Measurements from ENCODE around the gene ARFGAP3. TPM values are rescaled to one million over a fixed set of nuclear protein-coding genes. Genes with fewer than 3 reads are reported as not detected.

The ARFGAP3 gene
- total RNA-seq, 2 experiments from 2014 or later: 19.5 to 21.4 TPM

DNA sequence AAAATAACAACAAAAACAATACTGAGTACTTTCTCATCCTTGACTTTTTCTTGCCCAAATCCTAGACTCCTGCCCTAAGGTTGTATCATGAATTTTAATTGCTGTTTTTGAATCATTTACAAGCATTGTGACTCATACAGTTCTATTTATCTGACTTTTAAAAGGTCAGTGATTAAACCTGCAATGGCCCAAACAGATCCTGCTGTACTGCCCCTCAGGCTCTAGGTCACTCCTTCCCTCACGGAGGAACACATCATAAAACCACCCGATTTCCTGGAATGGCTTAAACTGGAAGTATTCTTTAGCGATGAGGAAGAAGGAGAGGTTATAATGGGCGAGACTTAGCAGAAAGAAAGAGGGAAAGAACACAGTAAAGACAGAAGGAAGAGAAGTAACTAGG, 12.3 kb downstream of the ARFGAP3 start:
- Mint-ChIP-seq H3K27ac (no peak overlapping the region), H3K4me3 (no peak overlapping the region), H3K27me3 (no peaks in the 10 kb centered on the region), H3K36me3 (ENCODE audit: low read depth) (peaks cover 66% of the 10 kb centered on the region), H3K4me1 (ENCODE audit: low read depth) (peaks cover 11% of the 10 kb centered on the region), H3K9me3 (no peaks in the 10 kb centered on the region)
- Histone ChIP-seq H3K36me3 (ENCODE audit: insufficient read depth, low read length) (peaks cover 30% of the 10 kb centered on the region), H3K4me1 (ENCODE audit: insufficient read depth, low read length) (peaks cover 4% of the 10 kb centered on the region), H3K4me3 (ENCODE audit: low read length) (no peak overlapping the region), H3K27ac (ENCODE audit: low read depth in 1 of 2, low read length in 2 of 2) (no peak overlapping the region), H3K9me3 (ENCODE audit: control insufficient read depth in 1 of 2, insufficient read depth in 1 of 2, low read length in 2 of 2) (no peaks in the 10 kb centered on the region), H3K27me3 (ENCODE audit: control insufficient read depth in 1 of 2, insufficient read depth in 2 of 2, low read length in 2 of 2) (no peaks in the 10 kb centered on the region)
- intact Hi-C loops (cut with DNase I, micrococcal nuclease): no loop called here
- no peak for ATAC-seq (ENCODE audit: poor library complexity)
- TF ChIP-seq, protein P1, sequence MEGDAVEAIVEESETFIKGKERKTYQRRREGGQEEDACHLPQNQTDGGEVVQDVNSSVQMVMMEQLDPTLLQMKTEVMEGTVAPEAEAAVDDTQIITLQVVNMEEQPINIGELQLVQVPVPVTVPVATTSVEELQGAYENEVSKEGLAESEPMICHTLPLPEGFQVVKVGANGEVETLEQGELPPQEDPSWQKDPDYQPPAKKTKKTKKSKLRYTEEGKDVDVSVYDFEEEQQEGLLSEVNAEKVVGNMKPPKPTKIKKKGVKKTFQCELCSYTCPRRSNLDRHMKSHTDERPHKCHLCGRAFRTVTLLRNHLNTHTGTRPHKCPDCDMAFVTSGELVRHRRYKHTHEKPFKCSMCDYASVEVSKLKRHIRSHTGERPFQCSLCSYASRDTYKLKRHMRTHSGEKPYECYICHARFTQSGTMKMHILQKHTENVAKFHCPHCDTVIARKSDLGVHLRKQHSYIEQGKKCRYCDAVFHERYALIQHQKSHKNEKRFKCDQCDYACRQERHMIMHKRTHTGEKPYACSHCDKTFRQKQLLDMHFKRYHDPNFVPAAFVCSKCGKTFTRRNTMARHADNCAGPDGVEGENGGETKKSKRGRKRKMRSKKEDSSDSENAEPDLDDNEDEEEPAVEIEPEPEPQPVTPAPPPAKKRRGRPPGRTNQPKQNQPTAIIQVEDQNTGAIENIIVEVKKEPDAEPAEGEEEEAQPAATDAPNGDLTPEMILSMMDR (IDR thresholded peaks at IDR 0.05): no peak
- DNase-seq: no peak
- ChIA-PET POLR2A (no interaction called here), CTCF (interaction anchor here (0.6 to 0.7 kb wide), 2 partner anchors 17 to 54 kb away, joined by 3 read pairs; no protein-coding TSS in a partner anchor)

DNA sequence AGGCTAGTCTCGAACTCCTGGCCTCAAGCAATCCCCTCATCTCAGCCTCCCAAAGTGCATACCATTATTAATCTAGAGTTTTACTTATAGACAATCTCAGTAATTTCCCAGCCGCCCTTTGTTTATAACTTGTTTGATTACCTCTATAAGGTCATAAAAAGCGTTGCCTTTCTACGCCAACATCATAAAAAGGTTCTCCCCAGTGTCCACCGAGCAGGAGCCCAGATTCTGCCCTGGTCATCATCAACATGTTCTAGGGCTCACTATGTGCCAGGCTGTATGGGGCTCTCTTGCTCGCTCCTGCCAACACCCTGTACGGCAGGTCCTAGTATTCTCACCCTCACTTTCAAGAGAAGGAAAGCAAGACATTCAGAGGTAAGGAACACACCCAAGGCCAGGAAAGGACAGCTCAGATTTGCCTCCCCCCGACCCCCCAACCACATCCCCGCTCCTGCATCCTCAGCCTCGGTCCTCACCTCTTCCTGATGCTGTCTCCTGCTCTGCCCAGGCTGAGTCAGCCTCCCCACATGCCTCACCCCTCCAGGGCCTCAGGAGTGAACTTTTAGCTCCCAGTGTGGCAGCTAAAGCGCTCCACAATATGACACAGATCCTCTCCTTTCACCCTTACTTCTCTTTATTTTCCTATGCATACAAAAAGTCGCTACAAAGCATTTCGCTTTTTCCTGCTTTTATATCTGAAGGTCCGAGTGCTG, 14.3 kb downstream of the ARFGAP3 start:
- intact Hi-C loops (cut with DNase I, micrococcal nuclease): no loop called here
- no peak overlapping the region for H3K27ac Mint-ChIP-seq
- peaks cover 70% of the 10 kb centered on the region for H3K36me3 Mint-ChIP-seq (ENCODE audit: low read depth)
- no peaks in the 10 kb centered on the region for H3K27me3 Mint-ChIP-seq
- Histone ChIP-seq H3K27ac (ENCODE audit: low read depth in 1 of 2, low read length in 2 of 2) (no peak overlapping the region), H3K36me3 (ENCODE audit: insufficient read depth, low read length) (peaks cover 34% of the 10 kb centered on the region), H3K27me3 (ENCODE audit: control insufficient read depth in 1 of 2, insufficient read depth in 2 of 2, low read length in 2 of 2) (no peaks in the 10 kb centered on the region), H3K9me3 (ENCODE audit: control insufficient read depth in 1 of 2, insufficient read depth in 1 of 2, low read length in 2 of 2) (no peaks in the 10 kb centered on the region), H3K4me1 (ENCODE audit: insufficient read depth, low read length) (peaks cover 4% of the 10 kb centered on the region), H3K4me3 (ENCODE audit: low read length) (no peak overlapping the region)
- ChIA-PET POLR2A (no interaction called here), CTCF (no interaction called here)
- H3K4me1 Mint-ChIP-seq (ENCODE audit: low read depth): peaks cover 11% of the 10 kb centered on the region
- H3K9me3 Mint-ChIP-seq: no peaks in the 10 kb centered on the region
- DNase-seq (no peak), ATAC-seq (ENCODE audit: poor library complexity) (no peak)
- H3K4me3 Mint-ChIP-seq: no peak overlapping the region
- TF ChIP-seq, protein P1 (IDR thresholded peaks at IDR 0.05): no peak

DNA sequence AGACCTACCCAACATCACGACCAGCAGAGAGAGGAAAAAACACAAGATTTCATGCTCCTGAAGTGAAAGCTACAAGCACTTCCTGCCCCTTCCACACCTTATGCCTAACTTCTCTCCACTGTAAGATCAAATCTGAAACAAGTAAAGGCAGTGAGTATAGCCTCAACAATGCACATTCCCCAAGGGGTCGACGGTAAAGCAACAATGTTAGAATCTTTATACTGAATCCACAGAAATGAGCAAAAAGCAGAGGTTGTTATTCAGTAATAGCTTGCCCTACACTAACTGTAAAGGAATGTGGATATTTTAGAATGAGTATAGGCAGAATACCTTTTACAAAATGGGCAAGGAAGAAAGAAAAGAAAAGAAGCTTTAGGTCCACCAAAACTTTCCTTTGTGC, 15.6 kb downstream of the ARFGAP3 start:
- H3K4me1 Mint-ChIP-seq (ENCODE audit: low read depth): peaks cover 11% of the 10 kb centered on the region
- CTCF ChIA-PET: interaction anchor here (1.8 kb wide), 1 partner anchor 26 kb away, joined by 5 read pairs; no protein-coding TSS in a partner anchor
- no peaks in the 10 kb centered on the region for H3K9me3 Mint-ChIP-seq
- Histone ChIP-seq H3K27me3 (ENCODE audit: control insufficient read depth in 1 of 2, insufficient read depth in 2 of 2, low read length in 2 of 2) (no peaks in the 10 kb centered on the region), H3K4me3 (ENCODE audit: low read length) (no peak overlapping the region), H3K27ac (ENCODE audit: low read depth in 1 of 2, low read length in 2 of 2) (no peak overlapping the region), H3K36me3 (ENCODE audit: insufficient read depth, low read length) (peaks cover 35% of the 10 kb centered on the region), H3K9me3 (ENCODE audit: control insufficient read depth in 1 of 2, insufficient read depth in 1 of 2, low read length in 2 of 2) (no peaks in the 10 kb centered on the region), H3K4me1 (ENCODE audit: insufficient read depth, low read length) (peaks cover 4% of the 10 kb centered on the region)
- no peak overlapping the region for H3K4me3 Mint-ChIP-seq
- H3K27ac Mint-ChIP-seq: no peak overlapping the region
- TF ChIP-seq, protein P1 (IDR thresholded peaks at IDR 0.05): no peak
- DNase-seq (no peak), ATAC-seq (ENCODE audit: poor library complexity) (no peak)
- H3K27me3 Mint-ChIP-seq: no peaks in the 10 kb centered on the region
- peaks cover 63% of the 10 kb centered on the region for H3K36me3 Mint-ChIP-seq (ENCODE audit: low read depth)
- intact Hi-C loops (cut with DNase I, micrococcal nuclease): no loop called here
- POLR2A ChIA-PET: interaction anchor here (0.9 kb wide), 1 partner anchor 15 kb away, joined by 3 read pairs; no protein-coding TSS in a partner anchor
